ENCODE results near the gene PEX19.

The PEX19 gene

DNA sequence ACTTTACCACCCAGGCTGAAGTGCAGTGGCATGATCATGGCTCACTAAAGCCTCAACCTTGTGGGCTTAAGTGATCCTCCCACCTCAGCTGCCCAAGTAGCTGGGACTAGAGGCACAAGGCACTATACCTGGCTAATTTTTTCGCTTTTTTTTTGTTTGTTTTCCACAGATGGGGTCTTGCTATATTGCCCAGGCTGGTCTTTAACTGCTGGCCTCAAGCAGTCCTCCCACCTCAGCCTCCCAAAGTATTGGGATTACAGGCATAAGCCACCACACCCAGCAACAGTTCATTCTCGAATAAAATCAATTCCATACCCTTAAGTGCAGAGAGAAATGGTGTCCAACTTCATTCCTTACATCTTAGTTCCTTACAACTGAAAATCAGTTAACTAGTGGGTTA lies 47.4 kb downstream of the PEX19 start:
- TF ChIP-seq, protein P1, sequence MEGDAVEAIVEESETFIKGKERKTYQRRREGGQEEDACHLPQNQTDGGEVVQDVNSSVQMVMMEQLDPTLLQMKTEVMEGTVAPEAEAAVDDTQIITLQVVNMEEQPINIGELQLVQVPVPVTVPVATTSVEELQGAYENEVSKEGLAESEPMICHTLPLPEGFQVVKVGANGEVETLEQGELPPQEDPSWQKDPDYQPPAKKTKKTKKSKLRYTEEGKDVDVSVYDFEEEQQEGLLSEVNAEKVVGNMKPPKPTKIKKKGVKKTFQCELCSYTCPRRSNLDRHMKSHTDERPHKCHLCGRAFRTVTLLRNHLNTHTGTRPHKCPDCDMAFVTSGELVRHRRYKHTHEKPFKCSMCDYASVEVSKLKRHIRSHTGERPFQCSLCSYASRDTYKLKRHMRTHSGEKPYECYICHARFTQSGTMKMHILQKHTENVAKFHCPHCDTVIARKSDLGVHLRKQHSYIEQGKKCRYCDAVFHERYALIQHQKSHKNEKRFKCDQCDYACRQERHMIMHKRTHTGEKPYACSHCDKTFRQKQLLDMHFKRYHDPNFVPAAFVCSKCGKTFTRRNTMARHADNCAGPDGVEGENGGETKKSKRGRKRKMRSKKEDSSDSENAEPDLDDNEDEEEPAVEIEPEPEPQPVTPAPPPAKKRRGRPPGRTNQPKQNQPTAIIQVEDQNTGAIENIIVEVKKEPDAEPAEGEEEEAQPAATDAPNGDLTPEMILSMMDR (IDR thresholded peaks at IDR 0.05; ENCODE audit: borderline replicate concordance, insufficient read depth, low read depth, low read length), result no peak
- H3K4me3 ChIP-seq (ENCODE audit: low read depth, low read length), result no peak overlapping the region

DNA sequence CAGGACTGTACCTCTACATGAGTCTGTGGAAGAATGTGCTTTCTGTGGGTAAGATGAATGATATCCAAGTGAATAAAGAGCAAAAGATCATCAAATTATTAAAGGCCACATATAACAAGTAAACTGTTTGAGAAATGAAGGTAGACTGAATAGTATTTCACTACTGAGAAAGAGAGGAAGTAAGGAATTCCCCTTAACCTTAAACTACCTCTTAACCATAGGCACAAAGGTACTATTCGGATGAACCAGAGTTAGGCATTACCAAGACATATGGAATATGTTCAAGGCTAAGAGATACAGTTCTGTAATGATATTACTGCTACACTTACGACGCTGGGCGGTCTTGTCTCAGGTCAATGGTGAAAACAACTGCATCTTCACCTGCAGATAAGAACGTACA lies 48.1 kb downstream of the PEX19 start:
- no peak overlapping the region for H3K4me3 ChIP-seq (ENCODE audit: low read depth, low read length)
- TF ChIP-seq, protein P1 (IDR thresholded peaks at IDR 0.05; ENCODE audit: borderline replicate concordance, insufficient read depth, low read depth, low read length), result no peak

DNA sequence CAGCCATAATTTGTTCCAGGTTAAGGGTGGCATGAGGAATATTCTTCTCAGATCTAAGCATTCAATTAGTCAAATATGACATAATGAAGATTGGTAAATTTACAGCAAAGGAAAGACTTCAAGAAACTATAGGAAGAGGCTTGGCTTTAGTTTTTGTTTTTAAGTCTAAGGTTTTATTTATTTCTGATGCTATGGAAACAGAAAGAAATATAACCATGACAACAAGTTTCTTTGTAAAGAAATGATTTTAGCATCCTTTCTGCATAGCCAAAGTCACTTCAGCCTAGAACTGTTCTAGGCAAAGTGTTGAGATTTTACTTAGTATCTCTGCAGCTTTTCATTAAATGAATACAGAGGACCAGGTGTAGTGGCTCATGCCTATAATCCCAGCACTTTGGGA lies 52.0 kb downstream of the PEX19 start:
- TF ChIP-seq, protein P1 (IDR thresholded peaks at IDR 0.05; ENCODE audit: borderline replicate concordance, insufficient read depth, low read depth, low read length), result no peak
- no peak overlapping the region for H3K4me3 ChIP-seq (ENCODE audit: low read depth, low read length)

DNA sequence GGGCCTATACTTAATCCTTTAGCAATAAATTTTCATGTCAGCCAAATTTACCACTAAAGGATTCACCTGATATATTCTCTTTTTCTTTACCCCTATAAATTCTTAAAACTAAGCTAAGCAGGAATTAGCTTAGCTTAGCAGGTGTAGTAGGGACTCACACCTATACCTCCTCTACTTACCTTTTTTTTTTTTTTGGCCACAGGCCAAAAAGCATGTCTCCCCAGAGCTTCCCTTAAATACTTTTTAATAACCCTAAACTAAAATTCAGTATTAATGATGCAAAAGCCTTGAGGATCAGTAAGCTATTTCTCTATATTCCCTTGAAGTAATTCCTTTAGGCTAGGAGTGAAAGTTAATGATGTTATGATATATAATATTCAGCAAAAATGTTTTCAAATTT lies 56.5 kb downstream of the PEX19 start:
- no peak overlapping the region for H3K4me3 ChIP-seq (ENCODE audit: low read depth, low read length)
- TF ChIP-seq, protein P1 (IDR thresholded peaks at IDR 0.05; ENCODE audit: borderline replicate concordance, insufficient read depth, low read depth, low read length), result no peak

DNA sequence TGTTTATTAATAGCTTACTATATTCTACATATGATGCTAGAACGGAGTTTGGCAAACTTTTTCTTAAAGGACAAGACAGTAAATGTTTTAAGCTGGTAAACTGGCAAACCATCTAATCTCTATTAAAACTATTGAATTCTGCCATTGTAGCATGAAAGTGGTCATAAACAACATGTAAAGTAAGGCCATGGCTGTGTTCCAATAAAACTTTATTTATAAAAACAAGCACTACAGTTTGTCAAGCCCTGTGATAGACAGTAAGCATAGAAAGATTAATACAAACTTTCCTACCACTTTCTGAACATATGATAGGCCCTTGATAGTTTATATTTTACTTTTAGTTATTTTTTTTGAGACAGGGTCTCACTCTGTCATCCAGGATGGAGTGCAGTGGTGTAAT lies 57.4 kb downstream of the PEX19 start:
- no peak overlapping the region for H3K4me3 ChIP-seq (ENCODE audit: low read depth, low read length)
- TF ChIP-seq, protein P1 (IDR thresholded peaks at IDR 0.05; ENCODE audit: borderline replicate concordance, insufficient read depth, low read depth, low read length), result no peak

DNA sequence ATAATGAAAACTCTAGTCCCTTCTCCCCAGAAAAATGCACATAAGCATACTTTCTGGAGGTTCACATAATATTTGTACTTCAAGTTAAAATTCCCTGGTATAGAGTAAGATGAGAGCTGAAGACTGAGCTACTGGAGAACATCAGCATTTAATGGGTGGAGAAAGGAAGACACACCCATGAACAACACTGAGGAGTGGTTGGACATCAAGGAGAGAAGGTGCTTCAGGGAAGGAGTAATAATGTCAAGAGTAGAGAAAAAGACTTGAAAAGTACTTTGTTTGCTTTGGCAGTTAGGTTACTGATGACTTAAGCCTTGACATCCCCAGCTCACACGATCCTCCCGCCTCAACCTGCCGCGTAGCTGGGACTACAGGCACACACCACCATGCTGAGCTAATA lies 57.9 kb downstream of the PEX19 start:
- H3K4me3 ChIP-seq (ENCODE audit: low read depth, low read length), result no peak overlapping the region
- TF ChIP-seq, protein P1 (IDR thresholded peaks at IDR 0.05; ENCODE audit: borderline replicate concordance, insufficient read depth, low read depth, low read length), result no peak
